ENCODE measurements around the gene EME1.

GRCh38 chr17:50373705-50374104 lies 676 bp downstream of the EME1 start:
- TF ChIP-seq POLR2A (IDR thresholded peaks at IDR 0.05) (no peak), CTCF (IDR thresholded peaks at IDR 0.05) (no peak)

Data from lower leg skin (tissue), 3 donors.